ENCODE data around the gene ENAH. TPM values are rescaled to one million over a fixed set of nuclear protein-coding genes. Genes with fewer than 3 reads are reported as not detected.
"Not testable (repeated sequence)": the region's sequence is repeated elsewhere in the genome, so short reads cannot be mapped to it uniquely, and the experiment has no call there.

Gene ENAH
- total RNA-seq, 1 experiment from 2014 or later: 216 TPM

GRCh38 chr1:225617956-225618355 lies 35.0 kb downstream of the ENAH start:
- Histone ChIP-seq H3K4me3 (no peak overlapping the region), H3K27me3 (replicated peaks) (no peaks in the 10 kb centered on the region), H3K9me3 (replicated peaks) (no peaks in the 10 kb centered on the region), H3K27ac (no peak overlapping the region), H3K36me3 (peaks cover 20% of the 10 kb centered on the region), H3K4me1 (replicated peaks) (peaks cover 15% of the 10 kb centered on the region)
- DNase-seq (ENCODE audit: low read depth in 1 of 2, low spot score in 2 of 2): no peak

- Histone ChIP-seq H3K9me3 (replicated peaks) (no peaks in the 10 kb centered on the region), H3K27ac (no peak overlapping the region), H3K36me3 (peaks cover 20% of the 10 kb centered on the region), H3K4me3 (no peak overlapping the region), H3K27me3 (replicated peaks) (no peaks in the 10 kb centered on the region), H3K4me1 (replicated peaks) (peaks cover 13% of the 10 kb centered on the region)
- DNase-seq (ENCODE audit: low read depth in 1 of 2, low spot score in 2 of 2): no peak
Measured at GRCh38 chr1:225617479-225617878, 35.4 kb downstream of the ENAH start.

- peaks cover 12% of the 10 kb centered on the region for H3K4me1 ChIP-seq (replicated peaks)
- not testable (repeated sequence) for H3K27ac ChIP-seq; DNase-seq (ENCODE audit: low read depth in 1 of 2, low spot score in 2 of 2); H3K4me3 ChIP-seq; H3K27me3 ChIP-seq (replicated peaks); H3K9me3 ChIP-seq (replicated peaks)
- peaks cover 11% of the 10 kb centered on the region; the same call in 1 of the 2 replicates for H3K36me3 ChIP-seq
Measured at GRCh38 chr1:225615403-225615790, 37.5 kb downstream of the ENAH start.

- Histone ChIP-seq H3K27me3 (replicated peaks) (no peaks in the 10 kb centered on the region), H3K27ac (no peak overlapping the region)
Measured at GRCh38 chr1:225613006-225613405, 39.9 kb downstream of the ENAH start.

GRCh38 chr1:225612287-225612686 lies 40.6 kb downstream of the ENAH start:
- H3K36me3 ChIP-seq: peaks cover 5% of the 10 kb centered on the region; the same call in 1 of the 2 replicates
- no peaks in the 10 kb centered on the region for H3K9me3 ChIP-seq (replicated peaks)
- no peaks in the 10 kb centered on the region for H3K27me3 ChIP-seq (replicated peaks)
- H3K4me3 ChIP-seq: no peak overlapping the region
- peaks cover 19% of the 10 kb centered on the region for H3K4me1 ChIP-seq (replicated peaks)
- no peak for DNase-seq (ENCODE audit: low read depth in 1 of 2, low spot score in 2 of 2)
- no peak overlapping the region for H3K27ac ChIP-seq

More at GRCh38 chr1:225613006-225613405, 39.9 kb downstream of the ENAH start:
- Histone ChIP-seq H3K36me3 (peaks cover 7% of the 10 kb centered on the region; the same call in 1 of the 2 replicates), H3K4me1 (replicated peaks) (peaks cover 19% of the 10 kb centered on the region), H3K9me3 (replicated peaks) (no peaks in the 10 kb centered on the region), H3K4me3 (no peak overlapping the region)
- no peak for DNase-seq (ENCODE audit: low read depth in 1 of 2, low spot score in 2 of 2)

- Histone ChIP-seq H3K27me3 (replicated peaks) (no peaks in the 10 kb centered on the region), H3K4me3 (no peak overlapping the region), H3K4me1 (replicated peaks) (peaks cover 25% of the 10 kb centered on the region), H3K27ac (no peak overlapping the region), H3K9me3 (replicated peaks) (no peaks in the 10 kb centered on the region), H3K36me3 (0 out of 2 replicates have a peak, but pooled peaks cover 2% of the 10 kb centered on the region)
- no peak for DNase-seq (ENCODE audit: low read depth in 1 of 2, low spot score in 2 of 2)
Measured at GRCh38 chr1:225611537-225612223, 41.2 kb downstream of the ENAH start.

- no peak overlapping the region for H3K4me3 ChIP-seq
Measured at GRCh38 chr1:225610539-225610938, 42.4 kb downstream of the ENAH start.

GRCh38 chr1:225608014-225608796 lies 44.7 kb downstream of the ENAH start:
- Histone ChIP-seq H3K27ac (no peak overlapping the region), H3K9me3 (replicated peaks) (no peaks in the 10 kb centered on the region), H3K4me1 (replicated peaks) (peaks cover 51% of the 10 kb centered on the region), H3K4me3 (no peak overlapping the region), H3K27me3 (replicated peaks) (no peaks in the 10 kb centered on the region), H3K36me3 (no peaks in the 10 kb centered on the region)
- DNase-seq (ENCODE audit: low read depth in 1 of 2, low spot score in 2 of 2): no peak

More at GRCh38 chr1:225610539-225610938, 42.4 kb downstream of the ENAH start:
- no peaks in the 10 kb centered on the region for H3K27me3 ChIP-seq (replicated peaks)
- H3K27ac ChIP-seq: no peak overlapping the region
- H3K36me3 ChIP-seq: 0 out of 2 replicates have a peak, but pooled peaks cover 2% of the 10 kb centered on the region
- peaks cover 29% of the 10 kb centered on the region for H3K4me1 ChIP-seq (replicated peaks)
- no peak for DNase-seq (ENCODE audit: low read depth in 1 of 2, low spot score in 2 of 2)
- no peaks in the 10 kb centered on the region for H3K9me3 ChIP-seq (replicated peaks)

- no peaks in the 10 kb centered on the region for H3K36me3 ChIP-seq
Measured at GRCh38 chr1:225607355-225607754, 45.6 kb downstream of the ENAH start.

GRCh38 chr1:225603538-225604354 lies 49.2 kb downstream of the ENAH start:
- H3K36me3 ChIP-seq: peaks cover 4% of the 10 kb centered on the region; the same call in 1 of the 2 replicates
- no peaks in the 10 kb centered on the region for H3K9me3 ChIP-seq (replicated peaks)
- DNase-seq (ENCODE audit: low read depth in 1 of 2, low spot score in 2 of 2): peak in 1 of 2 experiments; percentile 76
- H3K4me1 ChIP-seq (replicated peaks): peaks cover 57% of the 10 kb centered on the region
- peak overlapping the region; percentile 6 for H3K27ac ChIP-seq
- H3K27me3 ChIP-seq (replicated peaks): no peaks in the 10 kb centered on the region
- no peak overlapping the region for H3K4me3 ChIP-seq

More at GRCh38 chr1:225607355-225607754, 45.6 kb downstream of the ENAH start:
- Histone ChIP-seq H3K4me3 (no peak overlapping the region), H3K27ac (no peak overlapping the region), H3K4me1 (replicated peaks) (peaks cover 59% of the 10 kb centered on the region), H3K9me3 (replicated peaks) (no peaks in the 10 kb centered on the region), H3K27me3 (replicated peaks) (no peaks in the 10 kb centered on the region)
- peak in 1 of 2 experiments; percentile 53 for DNase-seq (ENCODE audit: low read depth in 1 of 2, low spot score in 2 of 2)

GRCh38 chr1:225602590-225603206 lies 50.2 kb downstream of the ENAH start:
- no peaks in the 10 kb centered on the region for H3K27me3 ChIP-seq (replicated peaks)
- peak overlapping the region; percentile 6; the same call in 1 of the 2 replicates for H3K27ac ChIP-seq
- no peaks in the 10 kb centered on the region for H3K9me3 ChIP-seq (replicated peaks)
- H3K4me1 ChIP-seq (replicated peaks): peaks cover 49% of the 10 kb centered on the region
- peak in 1 of 2 experiments; percentile 39 for DNase-seq (ENCODE audit: low read depth in 1 of 2, low spot score in 2 of 2)
- H3K4me3 ChIP-seq: no peak overlapping the region
- H3K36me3 ChIP-seq: peaks cover 4% of the 10 kb centered on the region; the same call in 1 of the 2 replicates

GRCh38 chr1:225601902-225602589 lies 50.9 kb downstream of the ENAH start:
- peaks cover 43% of the 10 kb centered on the region for H3K4me1 ChIP-seq (replicated peaks)
- no peaks in the 10 kb centered on the region for H3K27me3 ChIP-seq (replicated peaks)
- no peak for DNase-seq (ENCODE audit: low read depth in 1 of 2, low spot score in 2 of 2)
- H3K9me3 ChIP-seq (replicated peaks): no peaks in the 10 kb centered on the region
- H3K36me3 ChIP-seq: peaks cover 4% of the 10 kb centered on the region; the same call in 1 of the 2 replicates
- H3K4me3 ChIP-seq: no peak overlapping the region
- no peak overlapping the region for H3K27ac ChIP-seq

Measured in SJSA1 (cell line).